ENCODE results near the gene KCNQ4.

DNA sequence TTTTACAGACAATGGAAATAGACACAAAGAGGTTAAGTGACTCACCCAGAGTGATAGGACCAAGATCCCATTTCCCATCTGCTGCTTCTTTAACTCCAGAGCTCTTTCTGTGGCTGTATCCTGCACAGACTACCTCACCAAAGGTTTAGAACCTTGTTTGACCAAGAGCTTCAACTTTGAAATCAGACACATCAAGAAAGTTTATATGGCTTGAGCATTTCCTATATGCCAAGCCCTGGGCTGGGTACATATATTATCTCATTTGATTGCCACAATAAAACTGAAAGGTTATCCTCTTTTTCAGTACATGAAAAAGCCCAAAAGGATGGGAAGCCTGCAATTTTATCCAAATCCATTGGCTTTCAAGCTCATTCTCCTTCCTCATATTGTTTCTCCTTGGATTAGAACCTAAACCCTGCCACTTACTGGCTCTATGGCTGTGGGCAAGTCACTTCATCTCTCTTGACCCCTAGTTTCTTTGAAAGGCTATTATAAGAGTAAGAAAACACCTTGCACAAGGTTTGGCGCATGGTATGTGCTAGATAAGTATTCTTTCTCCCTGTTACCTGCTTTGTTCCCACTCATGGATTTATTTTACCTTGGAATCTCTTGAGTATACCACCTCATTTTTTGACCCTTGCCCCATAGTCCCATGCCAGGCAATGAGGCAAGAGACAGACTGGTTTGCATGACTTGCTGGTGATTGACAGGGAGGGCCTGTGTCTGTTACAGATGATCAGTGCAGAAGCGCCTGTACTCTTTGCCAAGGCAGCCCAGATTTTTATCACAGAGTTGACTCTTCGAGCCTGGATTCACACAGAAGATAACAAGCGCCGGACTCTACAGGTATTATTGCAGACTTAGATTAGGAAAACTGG is 34.5 kb upstream of the KCNQ4 start:
- TF ChIP-seq POLR2A (IDR thresholded peaks at IDR 0.05; ENCODE audit: low read length) = no peak
- TF ChIP-seq GATA1 (IDR thresholded peaks at IDR 0.05; ENCODE audit: low read depth, low read length) = no peak
